Lower leg skin (tissue), 4 donors: ENCODE data around the gene PPP2CA. TPM values are rescaled to one million over a fixed set of nuclear protein-coding genes. Genes with fewer than 3 reads are reported as not detected.

Source experiments
- microRNA-seq, 2 donors: library from miRNA; unstranded; fragments of <30 nt; microRNA quantifications; one replicate each; pipeline ENCODE4, GENCODE V29; 2016; ENCODE audit warnings: borderline replicate concordance in 2 of 2, borderline number of aligned reads in 1 of 2
- total RNA-seq, 4 donors: library from RNA; depleted of rRNA; stranded (reverse); fragments of >200 nt; gene quantifications; one replicate each; pipeline ENCODE4 v1.1.0, GENCODE V29; 2016

The PPP2CA gene
- total RNA-seq, 4 donors from 2014 or later: 174 to 293 (median 213) TPM

Small RNA genes lying within 50 kb of the gene (microRNA-seq; reads per million reads assigned to microRNA genes)
- 0 to 0.57 reads per million in 2 donors for gene MIR3661

Other genes with a start within 250 kb of the PPP2CA start
- 100 to 1,000 TPM; 113 to 159 (median 145) TPM for gene VDAC1, start 221.1 kb downstream of the PPP2CA start, total RNA-seq
- gene TCF7, start 111.4 kb downstream of the PPP2CA start, total RNA-seq: 1 to 10 TPM; 2.6 to 6.2 (median 5.1) TPM
- 100 to 1,000 TPM; 229 to 275 (median 253) TPM for gene SKP1, start 49.1 kb downstream of the PPP2CA start, total RNA-seq
- gene CDKL3, start 141.1 kb upstream of the PPP2CA start, total RNA-seq: 1 to 10 TPM in 2 of 4 donors, under 1 TPM in 2; 0.75 to 5.3 (median 0.96) TPM
- gene UBE2B, start 145.5 kb upstream of the PPP2CA start, total RNA-seq: 10 to 100 TPM; 29.6 to 66.2 (median 43.5) TPM
- gene CDKN2AIPNL, start 185.8 kb upstream of the PPP2CA start, total RNA-seq: 10 to 100 TPM; 12.3 to 18.9 (median 15.1) TPM